EH (cell line): ENCODE data around the gene CAVIN1.
"Not testable (repeated sequence)": the region's sequence is repeated elsewhere in the genome, so short reads cannot be mapped to it uniquely, and the experiment has no call there.

Experiments used
- DNase-seq: peaks from one replicate; pipeline ENCODE4 v3.0.0-alpha.2; 2015; ENCODE audit warnings: low read depth

Gene CAVIN1

DNA sequence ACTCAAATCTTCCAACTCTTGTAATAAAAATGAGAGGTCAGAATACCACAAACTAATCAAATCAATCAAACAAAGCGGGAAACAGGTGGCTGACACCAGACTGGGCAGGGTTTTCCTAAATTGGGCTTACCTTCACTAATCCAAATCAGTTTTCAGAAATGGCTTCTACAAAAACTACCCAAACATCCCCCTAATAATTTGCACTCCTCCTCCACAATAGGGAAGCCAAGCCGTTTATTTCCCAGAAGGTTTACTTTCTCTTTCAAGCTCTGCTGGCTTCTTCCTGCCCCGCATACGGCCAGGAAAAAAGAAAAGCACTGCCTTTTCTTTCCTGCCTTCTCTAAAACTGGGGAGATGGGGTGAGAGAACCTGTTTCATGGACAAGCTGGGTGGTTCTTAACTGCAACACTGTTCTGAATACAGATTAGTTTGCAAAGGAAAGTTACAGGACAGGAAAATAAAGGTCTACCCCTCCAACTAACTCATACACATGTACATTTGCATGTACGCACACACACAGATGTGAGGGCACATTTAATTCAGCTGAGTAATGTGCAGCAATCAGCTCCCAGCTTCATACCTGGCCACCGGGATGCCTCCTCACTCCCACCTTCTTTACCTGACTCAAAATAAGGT is 44.0 kb downstream of the CAVIN1 start:
- DNase-seq = peak; percentile 52

DNA sequence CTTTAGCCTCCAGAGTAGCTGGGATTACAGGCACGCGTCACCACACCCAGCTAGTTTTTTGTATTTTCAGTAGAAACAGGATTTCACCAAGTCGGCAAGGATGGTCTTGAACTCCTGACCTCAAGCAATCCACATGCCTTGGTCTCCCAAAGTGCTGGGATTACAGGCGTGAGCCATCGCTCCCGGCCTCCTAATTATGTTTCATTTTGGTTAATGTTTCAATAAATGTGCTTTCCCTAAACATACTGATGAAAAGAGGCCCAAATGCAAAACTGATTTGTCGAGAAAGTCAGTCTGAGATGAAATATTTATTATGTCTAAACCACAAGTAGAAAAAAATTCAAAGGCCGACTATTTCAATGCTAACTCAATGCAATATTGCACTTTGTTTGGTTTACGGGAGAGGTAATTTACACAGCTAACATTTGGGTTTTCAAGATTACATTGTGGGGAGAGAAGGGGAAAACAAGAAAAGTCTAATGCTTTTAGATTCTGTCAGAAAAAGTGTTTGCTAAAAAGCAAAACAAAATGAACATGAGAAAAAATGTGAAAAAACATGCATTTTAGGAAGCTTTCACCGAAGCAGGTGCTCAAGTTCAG is 44.6 kb downstream of the CAVIN1 start:
- no peak for DNase-seq

GRCh38 chr17:42373896-42374295 is 49.2 kb downstream of the CAVIN1 start:
- no peak for DNase-seq

- no peak for DNase-seq
These were observed 50.9 kb downstream of the CAVIN1 start for GRCh38 chr17:42372142-42372541.

DNA sequence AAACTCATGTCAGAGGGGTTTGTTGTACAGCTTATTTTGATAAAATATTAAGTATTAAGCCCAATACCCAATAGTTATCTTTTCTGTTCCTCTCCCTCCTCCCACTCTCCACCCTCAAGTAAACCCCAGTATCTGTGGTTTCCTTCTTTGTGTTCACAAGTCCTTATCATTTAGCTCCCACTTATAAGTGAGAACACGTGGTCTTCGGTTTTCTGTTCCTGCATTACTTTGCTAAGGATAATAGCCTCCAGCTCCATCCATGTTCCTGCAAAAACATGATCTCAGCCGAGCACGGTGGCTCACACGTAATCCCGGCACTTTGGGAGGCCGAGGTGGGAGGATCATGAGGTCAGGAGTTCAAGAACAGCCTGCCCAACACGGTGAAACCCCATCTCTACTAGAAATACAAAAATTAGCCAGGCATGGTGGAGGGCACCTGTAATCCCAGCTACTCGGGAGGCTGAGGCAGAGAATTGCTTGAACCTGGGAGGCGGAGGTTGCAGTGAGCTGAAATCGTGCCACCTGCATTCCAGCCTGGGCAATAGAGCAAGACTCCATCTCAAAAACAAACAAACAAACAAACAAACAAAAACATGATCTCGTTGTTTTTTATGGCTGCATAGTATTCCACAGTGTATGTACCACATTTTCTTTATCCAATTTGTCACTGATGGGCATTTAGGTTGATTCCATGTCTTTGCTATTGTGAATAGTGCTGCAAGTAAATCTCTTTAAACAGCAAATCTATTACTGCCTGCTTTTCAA is 54.1 kb downstream of the CAVIN1 start:
- not testable (repeated sequence) for DNase-seq

DNA sequence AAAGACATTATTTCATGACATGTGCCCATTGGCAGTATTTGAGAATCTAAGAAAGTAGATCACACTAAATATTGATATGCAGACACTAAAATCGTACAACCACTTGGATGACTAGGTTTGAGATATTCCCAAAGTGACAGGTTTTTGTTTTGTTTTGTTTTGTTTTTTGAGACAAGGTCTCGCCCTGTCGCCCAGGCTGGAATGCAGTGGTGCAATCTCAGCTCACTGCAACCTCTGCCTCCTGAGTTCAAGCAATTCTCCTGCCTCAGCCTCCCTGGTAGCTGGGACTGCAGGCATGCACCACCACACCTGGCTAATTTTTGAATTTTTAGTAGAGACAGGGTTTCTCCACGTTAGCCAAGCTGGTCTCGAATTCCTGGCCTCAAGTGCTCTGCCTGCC is 54.7 kb downstream of the CAVIN1 start:
- not testable (repeated sequence) for DNase-seq

DNA sequence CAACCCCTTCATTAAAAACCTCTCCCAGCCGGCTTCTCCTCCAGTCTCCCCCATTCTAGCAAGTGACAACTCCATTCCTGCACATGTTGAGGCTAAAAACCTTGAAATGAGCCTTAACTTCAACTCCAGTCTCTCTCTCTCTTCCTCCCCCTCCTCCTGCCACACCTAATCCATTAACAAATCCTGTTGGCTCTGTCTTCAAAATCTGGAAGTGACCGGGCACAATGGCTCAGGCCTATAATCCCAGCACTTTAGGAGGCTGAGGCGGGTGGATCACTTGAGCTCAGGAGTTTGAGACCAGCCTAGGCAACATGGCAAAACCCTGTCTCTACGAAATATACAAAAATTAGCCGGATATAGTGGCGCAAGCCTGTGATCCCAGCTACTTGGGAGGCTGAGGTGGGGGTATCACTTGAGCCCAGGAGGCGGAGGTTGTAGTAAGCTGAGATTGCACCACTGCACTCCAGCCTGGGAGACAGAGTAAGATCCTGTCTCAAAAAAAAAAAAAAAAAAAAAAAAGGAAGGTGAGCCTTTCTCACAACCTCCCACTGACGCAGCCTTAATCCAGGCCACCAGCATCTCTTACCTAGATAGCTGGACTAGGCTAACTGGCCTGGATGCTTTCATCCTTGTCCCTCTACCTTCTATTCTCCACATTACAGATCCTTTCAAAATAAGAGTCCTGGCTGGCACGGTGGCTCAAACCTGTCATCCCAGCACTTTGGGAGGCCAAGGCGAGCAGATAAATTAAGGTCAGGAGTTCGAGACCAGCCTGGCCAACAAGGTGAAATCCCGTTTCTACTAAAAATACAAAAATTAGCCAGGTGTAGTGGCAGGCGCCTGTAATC is 56.7 kb downstream of the CAVIN1 start:
- DNase-seq = not testable (repeated sequence)

DNA sequence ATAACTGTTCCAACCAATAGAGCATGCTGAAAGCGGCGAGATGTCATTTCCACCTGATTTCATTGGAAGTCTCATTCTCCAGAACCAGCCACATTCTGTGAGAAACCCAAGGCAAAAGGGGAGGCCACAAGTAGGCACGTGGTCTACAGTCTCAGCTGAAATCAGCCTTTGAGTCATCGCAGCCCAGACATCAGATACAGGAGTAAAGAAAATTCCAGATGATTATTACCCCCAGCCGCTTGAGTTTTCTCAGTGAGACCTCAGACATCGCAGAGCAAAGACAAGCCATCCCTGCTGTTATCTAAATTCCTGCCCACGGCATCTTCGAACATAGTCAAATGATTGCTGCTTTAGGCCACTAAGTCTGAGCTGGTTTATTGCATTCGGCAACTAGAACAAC is 57.9 kb downstream of the CAVIN1 start:
- peak; percentile 83 for DNase-seq

- peak; percentile 83 for DNase-seq
These were observed 59.1 kb downstream of the CAVIN1 start for GRCh38 chr17:42363767-42364585.

DNA sequence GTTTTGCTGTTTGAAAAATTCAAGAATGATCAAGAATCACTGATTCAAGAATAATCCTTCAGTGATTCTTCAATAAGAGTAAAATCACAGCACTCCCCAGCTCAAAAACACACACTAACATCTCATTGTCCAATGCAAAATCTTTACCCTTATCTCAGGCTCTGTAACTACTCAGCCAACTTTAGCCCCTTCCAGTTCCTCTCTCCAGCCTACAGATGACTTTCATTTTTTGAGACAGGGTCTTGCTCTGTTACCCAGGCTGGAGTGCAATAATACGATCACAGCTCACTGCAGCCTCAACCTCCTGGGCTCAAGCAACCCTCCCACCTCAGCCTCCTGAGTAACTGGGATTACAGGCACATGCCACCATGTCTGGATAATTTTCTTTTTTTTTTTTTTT is 59.8 kb downstream of the CAVIN1 start:
- no peak for DNase-seq

GRCh38 chr17:42362245-42362961 is 60.7 kb downstream of the CAVIN1 start:
- DNase-seq = peak; percentile 41

- DNase-seq = no peak
These were observed 61.3 kb downstream of the CAVIN1 start for GRCh38 chr17:42361781-42362186.

DNA sequence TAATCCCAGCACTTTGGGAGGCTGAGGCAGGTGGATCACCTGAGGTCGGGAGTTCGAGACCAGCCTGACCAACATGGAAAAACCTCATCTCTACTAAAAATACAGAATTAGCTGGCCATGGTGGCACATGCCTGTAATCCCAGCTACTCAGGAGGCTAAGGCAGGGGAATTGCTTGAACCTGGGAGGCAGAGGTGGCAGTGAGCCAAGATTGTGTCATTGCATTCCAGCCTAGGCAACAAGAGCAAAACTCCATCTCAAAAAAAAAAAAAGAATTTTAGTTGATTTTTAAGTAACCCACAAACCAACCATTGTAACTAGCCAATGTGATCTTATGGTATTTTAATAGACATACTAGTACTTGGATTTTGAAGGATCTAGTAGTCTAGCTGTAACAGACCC is 62.7 kb downstream of the CAVIN1 start:
- peak; percentile 67 for DNase-seq

- no peak for DNase-seq
These were observed 63.9 kb downstream of the CAVIN1 start for GRCh38 chr17:42359133-42359532.

- no peak for DNase-seq
These were observed 64.6 kb downstream of the CAVIN1 start for GRCh38 chr17:42358434-42358833.

DNA sequence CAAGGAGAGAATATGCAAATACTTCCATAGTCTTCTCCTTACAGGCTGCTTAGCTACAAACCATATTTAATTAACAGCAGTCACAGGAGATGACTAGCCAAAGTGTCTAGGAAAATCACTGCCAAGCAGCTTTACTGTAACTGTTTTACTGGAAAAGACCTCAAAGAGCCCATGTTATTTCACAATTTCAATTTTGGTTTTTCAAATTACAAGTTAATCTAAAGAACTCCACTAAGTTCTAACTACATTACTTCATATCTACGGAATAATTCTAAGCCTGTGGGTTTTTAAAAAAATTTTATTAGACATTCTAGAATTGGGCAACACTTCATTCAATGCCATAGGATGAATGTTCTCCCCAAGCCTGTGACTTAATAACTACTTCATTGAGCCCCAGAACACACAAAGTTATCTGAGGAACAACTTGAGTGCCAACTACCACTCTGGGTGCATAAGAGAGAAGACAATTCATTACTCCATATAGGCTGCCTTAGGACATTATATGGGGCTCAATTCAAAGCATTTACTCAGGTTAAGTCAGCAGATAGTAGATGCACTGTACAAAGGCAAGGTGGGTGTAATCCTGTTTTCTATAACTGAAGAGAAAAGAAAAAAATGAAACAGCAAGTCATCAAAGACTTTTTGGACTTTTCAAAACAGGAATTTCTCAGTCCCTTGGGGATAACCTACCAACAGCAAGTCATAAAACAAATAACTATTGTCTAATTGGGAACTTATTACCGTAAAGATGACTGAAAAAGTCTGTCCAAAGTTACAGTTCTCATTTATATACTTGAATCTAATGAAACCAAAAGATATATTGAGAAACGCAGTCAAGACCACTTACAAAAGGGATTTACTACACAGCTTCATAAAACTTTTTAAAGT is 67.9 kb downstream of the CAVIN1 start:
- peak; percentile 66 for DNase-seq
